Naive thymus-derived CD4-positive, alpha-beta T cell (primary cell): ENCODE measurements around the gene MTA2. TPM values are rescaled to one million over a fixed set of nuclear protein-coding genes. Genes with fewer than 3 reads are reported as not detected.

Experiments used
- ATAC-seq: fragments of 150-1000 bp; cut with Tn5 transposase; 2 replicates; pipeline ENCODE4 v1.10.0; 2021; ENCODE audit warnings: mild to moderate bottlenecking, moderate library complexity
- CTCF ChIA-PET: fragments of 350-600 bp; sonication (Branson Sonifier 250); formaldehyde crosslinking; loops from one replicate; lab custom pipeline; 2021; ENCODE audit warnings: antibody characterized with exemption; lab: Charles Lee
- POLR2A ChIA-PET: fragments of 350-600 bp; sonication (Branson Sonifier 250); formaldehyde crosslinking; loops from one replicate; lab custom pipeline; 2021; ENCODE audit warnings: antibody characterized with exemption, inconsistent platforms; lab: Charles Lee
- DNase-seq, 9 donors: peaks; one replicate each; pipeline versions ENCODE4 v3.0.0 to v3.0.0-alpha.2; 2020 to 2022; ENCODE audit warnings: mixed read lengths in 1 of 9
- H3K27ac ChIP-seq: one replicate; pipeline ENCODE4 v1.7.0; 2013; ENCODE audit warnings: mild to moderate bottlenecking, low read depth, low read length, moderate library complexity
- H3K27me3 ChIP-seq, 2 donors: one replicate each; pipeline ENCODE4 v1.7.0; 2013; ENCODE audit warnings: low read length in 2 of 2, mild to moderate bottlenecking in 2 of 2, moderate library complexity in 2 of 2; ENCODE audit not compliant: control insufficient read depth in 2 of 2, insufficient read depth in 2 of 2
- H3K36me3 ChIP-seq, 3 experiments: 1 replicate in 2 of 3; 2 replicates in 1 of 3; pipeline ENCODE4 v1.7.0; 2013; ENCODE audit warnings: low read length in 3 of 3, mild to moderate bottlenecking in 3 of 3, moderate library complexity in 1 of 3; ENCODE audit not compliant: insufficient read depth in 3 of 3, control insufficient read depth in 2 of 3
- H3K4me1 ChIP-seq, 2 donors: one replicate each; pipeline ENCODE4 v1.7.0; 2013; ENCODE audit warnings: low read length in 2 of 2, mild to moderate bottlenecking in 2 of 2, moderate library complexity in 1 of 2; ENCODE audit not compliant: control insufficient read depth in 2 of 2, insufficient read depth in 2 of 2
- H3K4me3 ChIP-seq: 2 replicates; pipeline ENCODE4 v1.7.0; 2013; ENCODE audit warnings: mild to moderate bottlenecking, low read length
- H3K9me3 ChIP-seq, 3 experiments: 1 replicate in 2 of 3; 2 replicates in 1 of 3; pipeline ENCODE4 v1.7.0; 2013; ENCODE audit warnings: low read length in 3 of 3; ENCODE audit not compliant: control insufficient read depth in 2 of 3
- H3K27ac Mint-ChIP-seq, 9 donors: one replicate each; pipeline ENCODE4 v1.8.0; 2020 to 2022; ENCODE audit warnings: mixed read lengths in 9 of 9, mild to moderate bottlenecking in 8 of 9, moderate library complexity in 5 of 9, inconsistent platforms in 2 of 9
- H3K27me3 Mint-ChIP-seq, 5 donors: one replicate each; pipeline ENCODE4 v1.8.0; 2021 to 2022; ENCODE audit warnings: mixed read lengths in 5 of 5, mild to moderate bottlenecking in 1 of 5
- H3K36me3 Mint-ChIP-seq, 5 donors: one replicate each; pipeline ENCODE4 v1.8.0; 2020 to 2022; ENCODE audit warnings: mixed read lengths in 5 of 5, mild to moderate bottlenecking in 3 of 5, inconsistent platforms in 1 of 5
- H3K4me1 Mint-ChIP-seq, 7 donors: one replicate each; pipeline ENCODE4 v1.8.0; 2020 to 2022; ENCODE audit warnings: mixed read lengths in 7 of 7, mild to moderate bottlenecking in 3 of 7, inconsistent platforms in 1 of 7
- H3K4me3 Mint-ChIP-seq, 10 donors: one replicate each; pipeline ENCODE4 v1.8.0; 2020 to 2022; ENCODE audit warnings: mild to moderate bottlenecking in 10 of 10, mixed read lengths in 10 of 10, moderate library complexity in 6 of 10, inconsistent platforms in 2 of 10
- H3K9me3 Mint-ChIP-seq, 11 donors: one replicate each; pipeline ENCODE4 v1.8.0; 2020 to 2022; ENCODE audit warnings: mixed read lengths in 11 of 11, mild to moderate bottlenecking in 4 of 11, inconsistent platforms in 1 of 11, moderate library complexity in 1 of 11
- intact Hi-C, 2 donors: fragments of 100-400 bp; cut with micrococcal nuclease; formaldehyde crosslinking; loops; one replicate each; pipeline ENCODE4 v1.15.1; 2023
- polyA plus RNA-seq, 2 donors: library from polyadenylated mRNA; unstranded; fragments of 300-500 nt; fragmentation: Illumina TruSeq; gene quantifications; one replicate each; pipeline ENCODE4 v1.2.3, GENCODE V29; 2021
- total RNA-seq, 6 experiments: library from RNA in 5 of 6; stranded (reverse) in 5 of 6; gene quantifications; 1 replicate in 5 of 6; 2 replicates in 1 of 6; pipeline ENCODE4 v1.2.3 and lab custom pipeline; 2021 to 2026

The MTA2 gene
- total and polyA plus RNA-seq, 7 experiments from 2014 or later: 25.6 to 238 (median 178) TPM

GRCh38 chr11:62632492-62632891 is 30.8 kb upstream of the MTA2 start:
- Histone ChIP-seq H3K27ac (peak overlapping the region; percentile 42), H3K4me1 (peaks cover 0 to 14% of the 10 kb centered on the region in 2 donors), H3K36me3 (peaks cover 27 to 79% (median 55%) of the 10 kb centered on the region in 3 experiments), H3K4me3 (no peak overlapping the region), H3K27me3 (no peaks in the 10 kb centered on the region), H3K9me3 (no peaks in the 10 kb centered on the region)
- DNase-seq (no peak), ATAC-seq (no peak)
- H3K4me3 Mint-ChIP-seq: no peak overlapping the region
- no peaks in the 10 kb centered on the region for H3K27me3 Mint-ChIP-seq
- intact Hi-C loops: no loop called here
- H3K36me3 Mint-ChIP-seq: peaks cover 14 to 68% (median 45%) of the 10 kb centered on the region in 5 donors
- H3K4me1 Mint-ChIP-seq: peaks cover 16 to 41% (median 28%) of the 10 kb centered on the region in 7 donors
- ChIA-PET CTCF (no interaction called here), POLR2A (interaction anchor here (1.0 to 21.6 kb wide), 5 partner anchors 14 to 209 kb away, joined by 3 to 332 read pairs (median 4); partner anchors contain the start of genes C11orf98, CSKMT, GANAB and INTS5)
- H3K9me3 Mint-ChIP-seq: peaks cover 0 to 1% (median 0%) of the 10 kb centered on the region in 11 donors
- H3K27ac Mint-ChIP-seq: peak overlapping the region in 8 of 9 donors; percentile 46 to 87 (median 64)

- H3K27ac Mint-ChIP-seq: peak overlapping the region in 5 of 9 donors; percentile 20 to 83 (median 67)
- POLR2A ChIA-PET: interaction anchor here (0.9 to 2.6 kb wide), 6 partner anchors 8 to 37 kb away, joined by 4 to 14 read pairs (median 10); partner anchors contain the start of genes C11orf98, CSKMT and GANAB
Observed at GRCh38 chr11:62627713-62628112, 26.0 kb upstream of the MTA2 start.

GRCh38 chr11:62622476-62623089 is 20.9 kb upstream of the MTA2 start:
- DNase-seq: no peak
- Histone ChIP-seq H3K9me3 (no peaks in the 10 kb centered on the region), H3K27ac (peak overlapping the region; percentile 92), H3K27me3 (no peaks in the 10 kb centered on the region), H3K4me1 (peaks cover 11% of the 10 kb centered on the region in 2 donors), H3K36me3 (peaks cover 0 to 30% (median 13%) of the 10 kb centered on the region in 3 experiments), H3K4me3 (no peak overlapping the region)
- no peaks in the 10 kb centered on the region for H3K27me3 Mint-ChIP-seq
- H3K9me3 Mint-ChIP-seq: peaks cover 0 to 2% (median 0%) of the 10 kb centered on the region in 11 donors
- CTCF ChIA-PET: interaction anchor here (0.6 to 1.8 kb wide), 6 partner anchors 11 to 285 kb away, joined by 3 to 9 read pairs (median 4); no protein-coding TSS in a partner anchor
- POLR2A ChIA-PET: interaction anchor here (0.6 to 10.0 kb wide), 21 partner anchors 12 to 1621 kb away, joined by 3 to 94 read pairs (median 10); partner anchors contain the start of genes C11orf98, CSKMT, EEF1G and EML3
- H3K4me1 Mint-ChIP-seq: peaks cover 13 to 29% (median 27%) of the 10 kb centered on the region in 7 donors
- intact Hi-C loops: loop anchor here (1.0 to 2.0 kb wide), 8 partner anchors 10 to 50 kb away; partner anchors contain the start of genes C11orf98 (in 2 of the 2), CSKMT (in 2 of the 2), EML3 (in 2 of the 2) and GANAB (in 2 of the 2)
- H3K4me3 Mint-ChIP-seq: peak overlapping the region; percentile 85 to 99 (median 92)
- no peak for ATAC-seq
- H3K36me3 Mint-ChIP-seq: peaks cover 14 to 34% (median 19%) of the 10 kb centered on the region in 5 donors
- H3K27ac Mint-ChIP-seq: peak overlapping the region; percentile 92 to 99 (median 96)

More at GRCh38 chr11:62627713-62628112, 26.0 kb upstream of the MTA2 start:
- no peak for DNase-seq
- Histone ChIP-seq H3K9me3 (no peaks in the 10 kb centered on the region), H3K4me1 (no peaks in the 10 kb centered on the region), H3K27ac (no peak overlapping the region), H3K27me3 (no peaks in the 10 kb centered on the region), H3K4me3 (no peak overlapping the region), H3K36me3 (peaks cover 15 to 80% (median 40%) of the 10 kb centered on the region in 3 experiments)
- intact Hi-C loops: no loop called here
- CTCF ChIA-PET: interaction anchor here (1.8 kb wide), 1 partner anchor 35 kb away, joined by 5 read pairs; no protein-coding TSS in a partner anchor
- Mint-ChIP-seq H3K36me3 (peaks cover 26 to 59% (median 39%) of the 10 kb centered on the region in 5 donors), H3K4me1 (peaks cover 0 to 24% (median 3%) of the 10 kb centered on the region in 7 donors), H3K9me3 (peaks cover 0 to 3% (median 0%) of the 10 kb centered on the region in 11 donors), H3K4me3 (no peak overlapping the region), H3K27me3 (no peaks in the 10 kb centered on the region)
- peak; percentile 46 for ATAC-seq

GRCh38 chr11:62621567-62622470 is 20.2 kb upstream of the MTA2 start, which contains the start of gene B3GAT3:
Gene B3GAT3 (minus strand): TSS chr11:62621986. CDS start chr11:62621947, 39 bp downstream.
- Histone ChIP-seq H3K36me3 (peaks cover 0 to 30% (median 13%) of the 10 kb centered on the region in 3 experiments), H3K27ac (peak within 1 kb of the TSS; percentile 92), H3K4me3 (peak within 1 kb of the TSS; percentile 97), H3K27me3 (no peaks in the 10 kb centered on the region), H3K9me3 (no peaks in the 10 kb centered on the region), H3K4me1 (peaks cover 11% of the 10 kb centered on the region in 2 donors)
- intact Hi-C loops: loop anchor here (1.0 to 2.0 kb wide), 8 partner anchors 10 to 51 kb away; partner anchors contain the start of genes C11orf98 (in 2 of the 2), CSKMT (in 2 of the 2), EML3 (in 2 of the 2) and GANAB (in 2 of the 2)
- DNase-seq (peak; percentile 87 to 97 (median 94)), ATAC-seq (peak; percentile 93)
- Mint-ChIP-seq H3K27ac (peak within 1 kb of the TSS; percentile 92 to 99 (median 96)), H3K36me3 (peaks cover 10 to 32% (median 19%) of the 10 kb centered on the region in 5 donors), H3K4me1 (peaks cover 13 to 29% (median 26%) of the 10 kb centered on the region in 7 donors), H3K27me3 (no peaks in the 10 kb centered on the region), H3K4me3 (peak within 1 kb of the TSS; percentile 91 to 99 (median 94)), H3K9me3 (peaks cover 0 to 2% (median 0%) of the 10 kb centered on the region in 11 donors)
- POLR2A ChIA-PET: interaction anchor here (0.5 to 10.0 kb wide), 23 partner anchors 11 to 234 kb away, joined by 3 to 94 read pairs (median 9); partner anchors contain the start of genes C11orf98, CSKMT, EEF1G and EML3
- CTCF ChIA-PET: interaction anchor here (0.6 to 1.8 kb wide), 9 partner anchors 10 to 285 kb away, joined by 3 to 9 read pairs (median 4); partner anchors contain the start of genes C11orf98, CSKMT and TUT1

GRCh38 chr11:62621027-62621566 is 19.4 kb upstream of the MTA2 start:
- Histone ChIP-seq H3K4me3 (peak overlapping the region; percentile 97), H3K36me3 (peaks cover 0 to 30% (median 10%) of the 10 kb centered on the region in 3 experiments), H3K4me1 (peaks cover 11% of the 10 kb centered on the region in 2 donors), H3K9me3 (no peaks in the 10 kb centered on the region), H3K27me3 (no peaks in the 10 kb centered on the region), H3K27ac (peak overlapping the region; percentile 92)
- peaks cover 13 to 29% (median 26%) of the 10 kb centered on the region in 7 donors for H3K4me1 Mint-ChIP-seq
- H3K27me3 Mint-ChIP-seq: no peaks in the 10 kb centered on the region
- ChIA-PET CTCF (interaction anchor here (0.6 to 1.8 kb wide), 12 partner anchors 9 to 196 kb away, joined by 3 to 6 read pairs (median 4); partner anchors contain the start of genes C11orf98, CSKMT and TUT1), POLR2A (interaction anchor here (0.7 to 10.0 kb wide), 24 partner anchors 10 to 234 kb away, joined by 3 to 94 read pairs (median 8); partner anchors contain the start of genes C11orf98, CSKMT, EEF1G and EML3)
- DNase-seq: no peak
- intact Hi-C loops: no loop called here
- peak overlapping the region; percentile 92 to 99 (median 95) for H3K27ac Mint-ChIP-seq
- peak overlapping the region; percentile 91 to 99 (median 94) for H3K4me3 Mint-ChIP-seq
- peaks cover 6 to 27% (median 15%) of the 10 kb centered on the region in 5 donors for H3K36me3 Mint-ChIP-seq
- peaks cover 0 to 2% (median 0%) of the 10 kb centered on the region in 11 donors for H3K9me3 Mint-ChIP-seq
- ATAC-seq: no peak
